NCI-H1436 treated with DMSO at 0.1 percent for 48 hours (cell line): ENCODE data around the gene DCTN4.

Experiments
- DNase-seq: peaks from one replicate; lab custom pipeline; 2025; lab: John Stamatoyannopoulos, UW

The DCTN4 gene

DNA sequence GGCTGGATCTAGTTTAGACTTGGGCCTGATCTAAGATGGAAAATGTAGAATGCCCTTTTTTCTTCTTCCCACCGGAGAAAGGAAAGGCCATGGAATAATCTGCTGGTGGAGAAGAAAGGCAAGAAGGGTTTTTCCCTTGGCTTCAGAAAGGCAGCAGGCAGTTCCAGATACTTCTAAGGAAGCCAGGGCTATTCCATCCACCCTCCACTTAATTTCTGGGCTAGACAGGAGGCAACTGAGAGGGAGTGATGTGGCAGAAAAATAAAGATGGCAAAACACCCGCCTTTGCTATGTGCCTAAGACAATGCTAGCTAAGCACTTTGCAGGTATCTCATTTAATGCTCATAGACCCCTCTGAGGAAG lies 87.9 kb downstream of the DCTN4 start:
- no peak for DNase-seq

DNA sequence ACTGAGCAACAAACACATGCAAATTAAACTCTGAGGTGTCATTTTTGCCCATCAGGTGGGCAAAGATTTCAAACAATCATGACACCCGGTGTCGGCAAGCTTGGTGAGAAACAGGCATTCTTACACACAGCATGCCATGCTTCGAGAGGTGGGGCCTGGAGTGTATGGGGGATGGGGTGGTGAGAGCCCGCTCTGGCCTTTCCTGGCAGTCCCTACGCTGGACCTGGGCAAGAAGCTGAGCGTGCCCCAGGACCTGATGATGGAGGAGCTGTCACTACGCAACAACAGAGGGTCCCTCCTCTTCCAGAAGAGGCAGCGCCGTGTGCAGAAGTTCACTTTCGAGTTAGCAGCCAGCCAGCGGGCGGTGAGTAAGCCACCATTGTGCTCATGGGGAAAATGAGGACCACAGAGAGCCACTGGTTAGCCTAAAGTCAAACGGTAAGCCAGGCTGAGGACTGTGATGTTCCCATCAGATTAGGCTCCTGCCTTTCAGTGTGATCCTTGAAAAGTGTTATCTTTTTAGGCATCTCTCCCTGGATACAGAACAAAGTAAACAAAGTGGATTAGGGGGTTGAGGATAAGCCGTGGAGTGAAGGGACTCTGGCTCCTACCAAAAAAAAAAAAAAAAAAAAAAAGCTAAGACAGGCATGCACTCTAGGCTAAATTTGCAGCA lies 88.4 kb downstream of the DCTN4 start:
- no peak for DNase-seq

DNA sequence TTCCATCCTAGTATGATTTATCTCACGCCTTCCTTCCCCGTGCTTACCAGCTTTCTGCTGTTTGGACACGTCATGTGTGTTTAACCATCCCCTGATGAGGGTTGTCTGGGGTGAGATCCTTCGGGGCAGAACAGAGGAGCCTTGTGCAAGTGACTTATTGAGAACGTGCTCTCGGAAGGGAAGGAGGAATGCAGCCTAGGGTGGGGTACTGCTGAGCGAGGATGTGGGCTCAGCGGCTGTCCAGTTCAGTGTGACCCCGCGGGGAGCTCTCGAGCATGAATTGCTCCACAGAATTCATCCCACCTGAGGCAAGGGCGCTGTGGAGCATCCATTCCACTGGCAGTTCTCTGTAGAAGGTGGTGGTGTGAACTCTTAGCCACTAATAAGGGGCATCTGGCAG lies 93.8 kb downstream of the DCTN4 start:
- DNase-seq, result no peak

DNA sequence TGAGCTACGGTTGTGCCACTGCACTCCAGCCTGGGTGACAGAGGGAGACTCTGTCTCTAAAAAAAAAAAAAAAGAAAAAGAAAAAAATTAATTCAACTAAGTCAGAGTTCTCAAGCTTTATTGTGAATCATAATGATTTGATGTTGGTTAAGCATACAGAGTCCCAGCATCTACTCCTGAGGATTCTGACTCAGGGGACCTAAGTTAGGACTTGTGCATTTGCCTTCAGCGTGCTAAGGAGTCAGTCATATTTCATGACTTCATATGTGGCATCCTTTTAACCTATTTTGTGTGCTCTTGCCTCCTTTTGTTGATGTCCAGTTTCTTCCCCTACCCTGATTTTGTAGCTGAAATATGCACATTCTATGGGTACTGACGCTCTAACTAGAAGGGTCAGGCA lies 94.9 kb downstream of the DCTN4 start:
- no peak for DNase-seq

DNA sequence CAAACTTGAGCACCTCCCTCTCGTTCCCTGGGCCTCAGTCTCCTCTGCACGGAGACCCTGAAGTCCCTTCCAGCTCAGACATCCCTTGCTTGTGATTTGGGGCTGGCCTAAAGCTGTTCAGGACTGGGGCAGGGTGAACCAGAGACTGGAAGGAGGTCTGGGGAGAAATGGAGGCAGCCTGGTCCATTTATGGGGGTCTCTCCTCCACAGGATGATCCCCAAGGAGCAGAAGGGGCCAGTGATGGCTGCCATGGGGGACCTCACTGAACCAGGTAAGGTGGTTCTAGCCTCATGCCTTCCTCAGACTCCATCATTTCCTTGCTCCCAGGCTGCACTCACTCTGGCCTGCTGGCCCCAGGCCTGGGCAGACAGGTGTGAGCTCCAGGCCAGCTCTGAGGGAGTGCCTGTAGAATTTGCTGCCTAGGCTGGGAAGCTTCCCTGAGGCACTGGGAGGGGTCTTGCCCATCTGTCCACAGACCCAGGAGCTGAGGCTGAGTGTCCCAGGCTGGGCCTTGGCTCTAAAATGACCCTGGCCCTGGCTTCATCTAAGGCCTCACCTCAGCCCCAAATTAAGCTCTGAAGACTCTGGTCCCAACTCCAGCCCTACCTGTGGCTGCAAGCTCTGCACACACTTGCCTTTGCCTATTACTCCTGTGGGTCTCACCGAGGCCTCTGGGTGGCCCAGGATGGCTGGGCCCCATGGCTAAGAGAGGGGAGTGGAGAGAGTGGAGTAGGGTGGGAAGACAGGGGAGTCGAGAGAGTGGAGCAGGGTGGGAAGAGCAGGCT lies 95.9 kb downstream of the DCTN4 start:
- DNase-seq, result no peak

DNA sequence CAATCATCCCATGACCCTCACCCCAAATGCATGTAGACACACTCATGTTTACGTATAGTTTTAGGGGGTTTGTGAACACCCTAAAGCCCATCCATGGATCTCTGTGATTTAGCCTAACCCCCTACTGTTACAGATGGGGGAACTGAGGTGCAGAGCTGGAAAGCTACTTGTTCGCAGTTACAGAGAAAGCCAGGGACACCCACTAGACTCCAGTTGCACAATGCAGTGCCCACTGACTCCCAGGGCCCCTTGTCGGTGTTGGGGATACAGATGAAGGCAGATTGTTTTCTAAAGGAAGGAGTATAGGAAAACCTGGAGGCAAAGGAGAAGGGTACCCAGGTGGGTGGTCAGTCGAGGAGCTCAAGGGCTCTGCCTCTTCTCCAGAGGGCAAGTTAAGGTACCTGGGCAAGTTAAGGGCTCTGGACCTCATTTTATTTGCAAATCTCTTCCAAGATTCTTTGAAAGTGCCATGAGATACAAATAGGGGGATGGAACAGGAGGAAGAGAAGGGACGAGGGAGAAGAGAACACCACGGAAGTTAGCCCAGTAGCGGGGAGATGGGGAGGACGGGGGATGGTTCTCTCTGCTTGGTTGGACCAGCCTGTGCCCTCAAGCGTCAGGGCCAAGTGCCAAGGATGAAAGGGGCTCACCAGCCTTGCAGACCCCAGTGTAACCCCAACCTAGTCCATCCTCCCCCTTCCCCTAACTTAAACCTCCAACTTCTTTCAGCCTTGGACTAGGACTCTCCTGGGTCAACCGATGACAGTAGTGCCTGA lies 96.8 kb downstream of the DCTN4 start:
- DNase-seq, result no peak

DNA sequence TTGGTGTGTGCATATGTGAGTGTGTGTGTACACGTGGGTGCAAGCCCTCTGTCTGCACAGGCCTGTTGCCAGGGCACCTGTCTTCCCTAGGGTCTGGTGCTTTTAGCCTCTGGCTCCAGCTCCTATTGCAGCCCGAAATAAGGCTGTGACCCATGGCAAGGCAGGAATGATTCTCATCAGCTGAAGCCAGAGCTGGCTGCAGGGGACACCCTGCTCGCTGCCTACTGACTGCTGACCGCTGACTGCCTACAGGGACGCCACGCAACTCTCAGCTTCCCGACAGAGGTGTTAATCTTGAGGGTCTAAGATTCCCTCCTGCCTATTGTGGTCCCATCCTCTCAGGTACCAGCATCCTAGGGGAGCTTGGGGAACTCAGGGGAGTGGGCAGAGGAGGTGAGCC lies 97.7 kb downstream of the DCTN4 start, which contains the start of gene MYOZ3:
Gene MYOZ3 (plus strand): TSS at position 166 of the 400 bp plus-strand sequence. CDS start 1,691 bp downstream, outside the sequence.
- no peak for DNase-seq

DNA sequence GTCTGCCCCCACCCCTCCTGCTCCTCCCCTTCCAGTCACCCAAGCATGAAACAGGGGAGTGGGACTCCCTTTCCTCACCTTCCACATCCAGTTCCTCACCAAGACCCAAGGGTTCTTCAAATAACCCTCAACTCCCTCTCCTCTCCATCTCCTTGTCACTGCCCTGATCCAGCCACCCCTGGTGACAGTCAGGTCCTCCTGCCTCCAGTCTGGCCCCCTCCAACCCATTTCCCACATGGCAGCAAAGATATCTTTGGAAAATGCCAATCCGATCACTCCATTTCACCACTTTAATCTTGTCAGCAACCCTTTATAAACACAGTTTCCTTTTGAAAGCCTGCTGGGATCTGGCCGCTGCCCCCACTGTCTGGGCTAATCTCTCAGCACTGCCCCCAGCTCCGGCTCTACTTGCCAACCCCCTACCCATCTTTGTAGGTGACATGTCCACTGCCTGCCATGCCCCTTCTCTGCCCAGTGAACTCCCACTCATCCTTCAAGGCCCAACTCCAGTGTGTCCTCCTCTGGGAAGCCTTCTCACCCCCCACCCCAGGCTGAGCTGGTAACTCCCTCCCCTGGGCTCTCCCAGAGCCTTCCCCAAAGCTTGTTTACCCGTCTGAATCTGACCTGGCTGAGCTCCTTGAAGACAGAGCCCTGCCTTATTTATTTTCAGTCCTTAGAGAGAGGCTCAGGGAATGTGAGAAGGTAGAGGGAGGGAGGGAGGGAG lies 98.5 kb downstream of the DCTN4 start:
- no peak for DNase-seq

DNA sequence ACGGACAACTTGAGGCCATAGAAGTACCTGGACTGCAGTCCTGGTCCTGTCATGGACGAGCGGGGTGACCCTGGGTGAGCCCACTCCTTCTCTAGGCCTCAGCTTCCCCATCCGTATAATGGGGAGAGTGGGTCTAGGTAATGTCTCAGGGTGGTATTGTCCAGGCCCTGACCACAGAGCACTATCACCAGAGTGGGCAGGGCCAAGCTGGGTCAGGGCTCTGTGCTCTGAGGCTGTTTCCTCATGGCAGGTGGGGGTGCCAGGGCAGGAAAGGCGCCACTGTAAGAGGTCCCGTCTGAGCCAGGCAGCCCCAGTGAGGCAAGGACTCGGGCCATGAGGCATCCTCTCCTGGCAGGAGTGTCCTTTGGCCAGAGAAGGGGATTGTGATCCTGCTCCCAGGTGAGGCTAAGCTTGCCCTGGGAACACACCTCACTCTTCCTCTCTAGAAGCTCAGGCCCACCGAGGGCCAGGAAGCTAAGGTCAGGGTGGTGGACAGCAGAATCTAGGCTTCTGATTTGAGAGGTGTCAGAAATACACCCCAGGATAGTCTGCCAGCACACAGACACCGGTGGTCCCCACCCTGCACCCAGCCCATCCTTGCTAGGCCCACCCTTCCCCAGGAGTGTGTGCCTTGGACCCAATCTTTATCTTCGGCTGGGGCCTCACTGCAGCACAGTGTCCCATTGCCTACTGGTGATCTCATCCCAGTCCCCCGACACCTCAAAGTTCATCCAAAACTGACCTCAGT lies 99.3 kb downstream of the DCTN4 start:
- DNase-seq, result no peak

DNA sequence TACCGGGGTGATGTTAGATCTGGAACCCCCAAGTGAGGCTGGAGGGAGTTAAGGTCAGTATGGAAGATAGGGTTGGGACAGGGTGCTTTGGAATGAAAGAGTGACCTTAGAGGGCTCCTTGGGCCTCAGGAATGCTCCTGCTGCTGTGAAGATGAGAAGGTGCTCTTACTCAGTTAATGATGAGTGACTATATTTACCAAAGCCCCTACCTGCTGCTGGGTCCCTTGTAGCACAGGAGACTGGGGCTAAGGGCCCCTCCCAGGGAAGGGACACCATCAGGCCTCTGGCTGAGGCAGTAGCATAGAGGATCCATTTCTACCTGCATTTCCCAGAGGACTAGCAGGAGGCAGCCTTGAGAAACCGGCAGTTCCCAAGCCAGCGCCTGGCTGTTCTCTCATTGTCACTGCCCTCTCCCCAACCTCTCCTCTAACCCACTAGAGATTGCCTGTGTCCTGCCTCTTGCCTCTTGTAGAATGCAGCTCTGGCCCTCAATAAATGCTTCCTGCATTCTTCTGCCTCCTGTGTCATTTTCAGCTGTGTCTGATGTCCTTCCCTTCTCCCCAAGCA lies 100.0 kb downstream of the DCTN4 start:
- DNase-seq, result no peak
